ENCODE results near the gene RHOC. TPM values are rescaled to one million over a fixed set of nuclear protein-coding genes. Genes with fewer than 3 reads are reported as not detected.

RHOC gene
- total RNA-seq, 2 donors from 2014 or later: 77.2 to 132 TPM

- Mint-ChIP-seq H3K27me3 (no peaks in the 10 kb centered on the region), H3K4me1 (ENCODE audit: low read depth in 2 of 2) (peaks cover 68 to 78% of the 10 kb centered on the region in 2 donors), H3K36me3 (peaks cover 9% of the 10 kb centered on the region), H3K9me3 (no peaks in the 10 kb centered on the region), H3K27ac (peak overlapping the region; percentile 91), H3K4me3 (peak overlapping the region; percentile 64)
- no peak for ATAC-seq
- peak; percentile 41 for DNase-seq (ENCODE audit: low spot score)
These were observed 4.3 kb downstream of the RHOC start for GRCh38 chr1:112702420-112703261.

GRCh38 chr1:112702067-112702395 is 4.9 kb downstream of the RHOC start:
- DNase-seq (ENCODE audit: low spot score) (no peak), ATAC-seq (no peak)
- Mint-ChIP-seq H3K27me3 (no peaks in the 10 kb centered on the region), H3K4me3 (peak overlapping the region; percentile 64), H3K27ac (peak overlapping the region; percentile 82 to 91), H3K4me1 (ENCODE audit: low read depth in 2 of 2) (peaks cover 69 to 77% of the 10 kb centered on the region in 2 donors), H3K9me3 (no peaks in the 10 kb centered on the region), H3K36me3 (peaks cover 9% of the 10 kb centered on the region)

GRCh38 chr1:112701227-112702066 is 5.5 kb downstream of the RHOC start:
- no peaks in the 10 kb centered on the region for H3K27me3 Mint-ChIP-seq

GRCh38 chr1:112700290-112701226 is 6.4 kb downstream of the RHOC start:
- Mint-ChIP-seq H3K36me3 (peaks cover 9% of the 10 kb centered on the region), H3K9me3 (no peaks in the 10 kb centered on the region), H3K4me3 (peak overlapping the region; percentile 69), H3K4me1 (ENCODE audit: low read depth in 2 of 2) (peaks cover 67 to 77% of the 10 kb centered on the region in 2 donors), H3K27ac (peak overlapping the region; percentile 82 to 91), H3K27me3 (no peaks in the 10 kb centered on the region)
- DNase-seq (ENCODE audit: low spot score) (peak; percentile 82), ATAC-seq (peak; percentile 64 to 67)

More at GRCh38 chr1:112701227-112702066, 5.5 kb downstream of the RHOC start:
- no peak for ATAC-seq
- peaks cover 75 to 82% of the 10 kb centered on the region in 2 donors for H3K4me1 Mint-ChIP-seq (ENCODE audit: low read depth in 2 of 2)
- H3K36me3 Mint-ChIP-seq: peaks cover 9% of the 10 kb centered on the region
- H3K9me3 Mint-ChIP-seq: no peaks in the 10 kb centered on the region
- H3K27ac Mint-ChIP-seq: peak overlapping the region; percentile 82 to 91
- peak; percentile 1 for DNase-seq (ENCODE audit: low spot score)
- peak overlapping the region; percentile 69 for H3K4me3 Mint-ChIP-seq

- no peaks in the 10 kb centered on the region for H3K27me3 Mint-ChIP-seq
- H3K9me3 Mint-ChIP-seq: no peaks in the 10 kb centered on the region
- peaks cover 9% of the 10 kb centered on the region for H3K36me3 Mint-ChIP-seq
- no peak for ATAC-seq
- DNase-seq (ENCODE audit: low spot score): peak; percentile 53
- peak overlapping the region; percentile 82 to 91 for H3K27ac Mint-ChIP-seq
- H3K4me1 Mint-ChIP-seq (ENCODE audit: low read depth in 2 of 2): peaks cover 57 to 68% of the 10 kb centered on the region in 2 donors
- no peak overlapping the region for H3K4me3 Mint-ChIP-seq
These were observed 7.3 kb downstream of the RHOC start for GRCh38 chr1:112699425-112700144.

- Mint-ChIP-seq H3K27ac (peak overlapping the region; percentile 82 to 91), H3K36me3 (peaks cover 9% of the 10 kb centered on the region)
- no peak for ATAC-seq
These were observed 8.3 kb downstream of the RHOC start for GRCh38 chr1:112698366-112699310.

GRCh38 chr1:112697781-112698201 is 9.1 kb downstream of the RHOC start:
- DNase-seq (ENCODE audit: low spot score) (peak; percentile 51), ATAC-seq (no peak)
- no peak overlapping the region for H3K27ac Mint-ChIP-seq
- H3K4me3 Mint-ChIP-seq: no peak overlapping the region
- peaks cover 40 to 51% of the 10 kb centered on the region in 2 donors for H3K4me1 Mint-ChIP-seq (ENCODE audit: low read depth in 2 of 2)
- H3K36me3 Mint-ChIP-seq: peaks cover 13% of the 10 kb centered on the region
- H3K9me3 Mint-ChIP-seq: no peaks in the 10 kb centered on the region
- no peaks in the 10 kb centered on the region for H3K27me3 Mint-ChIP-seq

More at GRCh38 chr1:112698366-112699310, 8.3 kb downstream of the RHOC start:
- H3K9me3 Mint-ChIP-seq: no peaks in the 10 kb centered on the region
- DNase-seq (ENCODE audit: low spot score): peak; percentile 40
- no peaks in the 10 kb centered on the region for H3K27me3 Mint-ChIP-seq
- peaks cover 48 to 58% of the 10 kb centered on the region in 2 donors for H3K4me1 Mint-ChIP-seq (ENCODE audit: low read depth in 2 of 2)
- H3K4me3 Mint-ChIP-seq: no peak overlapping the region

- no peaks in the 10 kb centered on the region for H3K27me3 Mint-ChIP-seq
- H3K36me3 Mint-ChIP-seq: peaks cover 12% of the 10 kb centered on the region
- H3K27ac Mint-ChIP-seq: peak overlapping the region in 1 of 2 donors; percentile 41
- peak overlapping the region; percentile 15 for H3K4me3 Mint-ChIP-seq
- H3K9me3 Mint-ChIP-seq: no peaks in the 10 kb centered on the region
- peaks cover 30 to 43% of the 10 kb centered on the region in 2 donors for H3K4me1 Mint-ChIP-seq (ENCODE audit: low read depth in 2 of 2)
- ATAC-seq: no peak
- DNase-seq (ENCODE audit: low spot score): no peak
These were observed 10.2 kb downstream of the RHOC start for GRCh38 chr1:112696578-112697314.

- Mint-ChIP-seq H3K4me3 (no peak overlapping the region), H3K36me3 (peaks cover 13% of the 10 kb centered on the region), H3K9me3 (no peaks in the 10 kb centered on the region), H3K27ac (no peak overlapping the region), H3K4me1 (ENCODE audit: low read depth in 2 of 2) (peaks cover 18 to 32% of the 10 kb centered on the region in 2 donors), H3K27me3 (no peaks in the 10 kb centered on the region)
- ATAC-seq: no peak
- DNase-seq (ENCODE audit: low spot score): no peak
These were observed 11.7 kb downstream of the RHOC start for GRCh38 chr1:112695276-112695675.

- Mint-ChIP-seq H3K4me3 (no peak overlapping the region), H3K9me3 (no peaks in the 10 kb centered on the region), H3K4me1 (ENCODE audit: low read depth in 2 of 2) (peaks cover 10 to 24% of the 10 kb centered on the region in 2 donors), H3K27ac (no peak overlapping the region), H3K27me3 (no peaks in the 10 kb centered on the region), H3K36me3 (peaks cover 13% of the 10 kb centered on the region)
- no peak for ATAC-seq
- no peak for DNase-seq (ENCODE audit: low spot score)
These were observed 12.5 kb downstream of the RHOC start for GRCh38 chr1:112694363-112694929.

GRCh38 chr1:112693821-112694220 is 13.1 kb downstream of the RHOC start:
- Mint-ChIP-seq H3K36me3 (peaks cover 13% of the 10 kb centered on the region), H3K9me3 (no peaks in the 10 kb centered on the region), H3K27ac (no peak overlapping the region), H3K4me3 (no peak overlapping the region), H3K27me3 (no peaks in the 10 kb centered on the region), H3K4me1 (ENCODE audit: low read depth in 2 of 2) (peaks cover 7 to 22% of the 10 kb centered on the region in 2 donors)
- DNase-seq (ENCODE audit: low spot score) (no peak), ATAC-seq (no peak)
